B cell (primary cell): Measurements from ENCODE around the gene RAB3A.

ENCODE experiments used
- EZH2 ChIP-seq: IDR thresholded peaks from 2 replicates; pipeline ENCODE4 v1.6.1; 2012; ENCODE audit warnings: borderline replicate concordance, low read depth, mild to moderate bottlenecking, moderate library complexity, low read length; ENCODE audit not compliant: insufficient read depth, poor library complexity, severe bottlenecking
- TF ChIP-seq, protein P1 (sequence below): fragments of 200-600 bp; IDR thresholded peaks from one replicate; pipeline ENCODE4 v1.8.0; 2022; ENCODE audit warnings: antibody characterized with exemption, mild to moderate bottlenecking

DNA sequence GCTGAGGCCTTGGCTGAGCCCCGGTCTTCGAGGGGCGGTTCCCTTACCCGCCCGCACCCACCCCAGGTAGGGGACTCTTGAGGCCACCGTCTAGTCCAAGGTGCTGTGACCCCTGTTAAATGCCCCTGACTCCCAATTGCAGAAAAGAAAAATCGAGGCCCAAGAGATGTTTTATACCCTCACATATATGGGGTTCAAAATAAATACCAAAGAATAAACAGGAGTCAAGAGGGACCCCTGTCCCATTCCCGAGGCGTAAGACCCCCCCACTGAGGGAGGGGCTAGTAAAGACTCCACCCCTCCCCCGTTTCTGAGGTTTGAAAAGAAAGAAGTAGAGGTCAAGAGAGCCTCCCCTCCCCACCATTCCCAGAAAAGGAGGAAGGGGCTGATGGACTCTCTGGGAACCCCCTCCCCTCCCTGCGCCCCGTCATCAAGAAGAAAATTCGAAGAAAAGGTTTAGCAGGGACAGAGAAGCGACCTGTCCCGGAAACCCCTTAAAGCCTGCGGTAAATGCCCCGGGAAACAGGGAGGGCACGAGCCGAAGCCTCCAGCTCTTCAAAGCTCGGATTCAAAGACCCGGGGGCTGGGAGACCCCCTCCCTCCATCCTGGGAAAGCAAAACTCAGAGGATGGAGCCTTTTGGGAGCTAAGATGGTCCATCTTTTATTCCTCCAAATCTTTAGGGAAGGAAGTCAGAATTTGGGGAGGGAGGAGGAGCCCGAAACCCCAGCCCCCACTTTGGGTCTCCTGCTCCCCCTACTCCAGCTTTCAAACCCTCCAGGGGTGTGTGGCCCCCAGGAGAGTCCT, 755 bp upstream of the RAB3A start:
- TF ChIP-seq, protein P1, sequence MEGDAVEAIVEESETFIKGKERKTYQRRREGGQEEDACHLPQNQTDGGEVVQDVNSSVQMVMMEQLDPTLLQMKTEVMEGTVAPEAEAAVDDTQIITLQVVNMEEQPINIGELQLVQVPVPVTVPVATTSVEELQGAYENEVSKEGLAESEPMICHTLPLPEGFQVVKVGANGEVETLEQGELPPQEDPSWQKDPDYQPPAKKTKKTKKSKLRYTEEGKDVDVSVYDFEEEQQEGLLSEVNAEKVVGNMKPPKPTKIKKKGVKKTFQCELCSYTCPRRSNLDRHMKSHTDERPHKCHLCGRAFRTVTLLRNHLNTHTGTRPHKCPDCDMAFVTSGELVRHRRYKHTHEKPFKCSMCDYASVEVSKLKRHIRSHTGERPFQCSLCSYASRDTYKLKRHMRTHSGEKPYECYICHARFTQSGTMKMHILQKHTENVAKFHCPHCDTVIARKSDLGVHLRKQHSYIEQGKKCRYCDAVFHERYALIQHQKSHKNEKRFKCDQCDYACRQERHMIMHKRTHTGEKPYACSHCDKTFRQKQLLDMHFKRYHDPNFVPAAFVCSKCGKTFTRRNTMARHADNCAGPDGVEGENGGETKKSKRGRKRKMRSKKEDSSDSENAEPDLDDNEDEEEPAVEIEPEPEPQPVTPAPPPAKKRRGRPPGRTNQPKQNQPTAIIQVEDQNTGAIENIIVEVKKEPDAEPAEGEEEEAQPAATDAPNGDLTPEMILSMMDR, result no peak
- no peak for TF ChIP-seq EZH2
